ENCODE data around the gene TTC7B. TPM values are rescaled to one million over a fixed set of nuclear protein-coding genes. Genes with fewer than 3 reads are reported as not detected.

Gene TTC7B
- total RNA-seq, 4 donors from 2014 or later: 0.18 to 53.6 (median 11.2) TPM

GRCh38 chr14:90663140-90663539, 153.1 kb downstream of the TTC7B start:
- DNase-seq: no peak
- peaks cover 0 to 11% (median 0%) of the 10 kb centered on the region in 4 donors for H3K4me1 ChIP-seq
- H3K27ac ChIP-seq: no peak overlapping the region
- H3K36me3 ChIP-seq: no peaks in the 10 kb centered on the region
- no peak overlapping the region for H3K4me3 ChIP-seq
- H3K27me3 ChIP-seq: no peaks in the 10 kb centered on the region
- no peaks in the 10 kb centered on the region for H3K9me3 ChIP-seq
- TF ChIP-seq CTCF (IDR thresholded peaks at IDR 0.05) (no peak), POLR2A (IDR thresholded peaks at IDR 0.05) (no peak)

- peak overlapping the region in 3 of 4 donors; percentile 55 to 67 (median 65) for H3K27ac ChIP-seq
- TF ChIP-seq POLR2A (IDR thresholded peaks at IDR 0.05) (no peak), CTCF (IDR thresholded peaks at IDR 0.05) (no peak)
- H3K9me3 ChIP-seq: no peaks in the 10 kb centered on the region
- no peaks in the 10 kb centered on the region for H3K36me3 ChIP-seq
- peak overlapping the region in 1 of 4 donors; percentile 33 for H3K4me3 ChIP-seq
- no peak for DNase-seq
- no peaks in the 10 kb centered on the region for H3K27me3 ChIP-seq
- peaks cover 0 to 11% (median 0%) of the 10 kb centered on the region in 4 donors for H3K4me1 ChIP-seq
Measured at GRCh38 chr14:90661866-90662265, 154.4 kb downstream of the TTC7B start.

DNA sequence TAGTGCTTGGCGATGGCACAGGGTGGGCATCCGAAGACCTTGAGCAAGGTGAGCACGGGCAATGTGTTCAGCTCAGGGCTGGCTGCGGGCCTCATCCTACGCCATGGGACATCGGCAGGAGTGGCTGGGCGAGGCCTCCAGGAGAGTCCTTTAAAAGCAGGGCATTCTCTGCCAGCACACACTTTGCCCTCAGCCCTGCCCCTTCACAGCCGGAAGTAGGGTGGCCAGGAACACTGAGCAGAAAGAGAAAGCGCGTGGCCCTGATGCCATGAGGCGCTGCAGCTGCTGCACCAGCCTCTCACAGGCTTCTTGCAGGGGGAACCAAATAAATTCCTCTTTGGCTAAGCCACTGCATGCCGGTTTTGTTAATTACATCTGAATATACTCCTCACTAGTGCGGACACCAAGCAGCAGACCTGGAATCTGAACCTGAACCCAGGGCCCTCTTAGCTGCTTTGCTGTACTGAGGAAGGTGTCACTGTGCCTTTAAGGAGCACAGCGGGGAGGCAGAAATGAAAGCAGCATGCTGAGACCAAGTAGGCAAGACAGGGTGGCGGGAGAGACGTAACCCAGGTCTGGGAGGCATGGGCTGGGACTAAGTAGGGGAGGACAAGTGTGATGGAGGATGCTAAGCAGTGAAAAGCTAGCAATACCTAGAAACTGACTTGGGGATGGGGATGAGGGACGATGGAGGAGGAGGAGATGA, 155.2 kb downstream of the TTC7B start:
- Histone ChIP-seq H3K27ac (peak overlapping the region in 3 of 4 donors; percentile 55 to 67 (median 65)), H3K4me1 (peaks cover 0 to 7% (median 0%) of the 10 kb centered on the region in 4 donors), H3K4me3 (peak overlapping the region in 2 of 4 donors; percentile 33 to 36), H3K27me3 (no peaks in the 10 kb centered on the region), H3K9me3 (no peaks in the 10 kb centered on the region), H3K36me3 (no peaks in the 10 kb centered on the region)
- TF ChIP-seq CTCF (IDR thresholded peaks at IDR 0.05) (peak in 2 of 6 experiments; percentile 2 to 3), POLR2A (IDR thresholded peaks at IDR 0.05) (peak in 1 of 2 donors; percentile 46)
- DNase-seq: peak in 2 of 3 donors; percentile 89 to 91

DNA sequence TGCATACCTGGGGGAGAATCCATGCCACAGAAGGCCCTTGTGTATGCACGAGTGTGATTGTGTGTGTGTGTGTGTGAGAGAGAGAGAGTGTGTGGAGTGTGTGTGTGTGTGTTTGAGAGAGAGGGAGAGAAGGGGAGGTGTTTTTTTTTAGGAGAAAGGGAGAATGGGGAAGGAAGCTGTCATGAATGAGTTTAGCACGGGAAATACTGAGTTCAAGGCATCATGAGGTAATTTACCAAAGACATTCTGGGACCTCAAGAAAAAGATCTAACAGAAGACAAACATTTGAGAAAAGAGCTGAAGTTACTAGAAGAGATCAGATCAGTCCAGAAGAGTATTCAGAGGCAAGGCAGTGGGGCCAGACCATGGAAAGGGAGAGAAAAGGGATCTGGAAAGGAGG, 157.1 kb downstream of the TTC7B start:
- TF ChIP-seq CTCF (IDR thresholded peaks at IDR 0.05) (no peak), POLR2A (IDR thresholded peaks at IDR 0.05) (no peak)

GRCh38 chr14:90658541-90658967, 157.7 kb downstream of the TTC7B start:
- Histone ChIP-seq H3K4me3 (no peak overlapping the region), H3K36me3 (peaks cover 0 to 4% (median 0%) of the 10 kb centered on the region in 3 donors), H3K9me3 (no peaks in the 10 kb centered on the region), H3K4me1 (peaks cover 0 to 7% (median 0%) of the 10 kb centered on the region in 4 donors), H3K27me3 (no peaks in the 10 kb centered on the region), H3K27ac (no peak overlapping the region)
- TF ChIP-seq POLR2A (IDR thresholded peaks at IDR 0.05) (no peak), CTCF (IDR thresholded peaks at IDR 0.05) (no peak)
- DNase-seq: no peak

More for the DNA sequence above, 157.1 kb downstream of the TTC7B start:
- DNase-seq: no peak
- Histone ChIP-seq H3K27me3 (no peaks in the 10 kb centered on the region), H3K36me3 (peaks cover 0 to 4% (median 0%) of the 10 kb centered on the region in 3 donors), H3K4me3 (no peak overlapping the region), H3K27ac (no peak overlapping the region), H3K9me3 (no peaks in the 10 kb centered on the region), H3K4me1 (peaks cover 0 to 7% (median 0%) of the 10 kb centered on the region in 4 donors)

Data from Peyer's patch (tissue), 4 donors.